K562 treated with DMSO at 1 percent for 48 hours (cell line): ENCODE results near the gene MEX3D. TPM values are rescaled to one million over a fixed set of nuclear protein-coding genes. Genes with fewer than 3 reads are reported as not detected.

Source experiments
- total RNA-seq: library from RNA; unstranded; fragments of 300-600 nt; gene quantifications from 2 replicates; pipeline ENCODE4 v1.2.3, GENCODE V29; 2022; ENCODE audit warnings: low replicate concordance; ENCODE audit errors: extremely low read depth

MEX3D gene
- total RNA-seq, result not detected in 2 replicates

DNA sequence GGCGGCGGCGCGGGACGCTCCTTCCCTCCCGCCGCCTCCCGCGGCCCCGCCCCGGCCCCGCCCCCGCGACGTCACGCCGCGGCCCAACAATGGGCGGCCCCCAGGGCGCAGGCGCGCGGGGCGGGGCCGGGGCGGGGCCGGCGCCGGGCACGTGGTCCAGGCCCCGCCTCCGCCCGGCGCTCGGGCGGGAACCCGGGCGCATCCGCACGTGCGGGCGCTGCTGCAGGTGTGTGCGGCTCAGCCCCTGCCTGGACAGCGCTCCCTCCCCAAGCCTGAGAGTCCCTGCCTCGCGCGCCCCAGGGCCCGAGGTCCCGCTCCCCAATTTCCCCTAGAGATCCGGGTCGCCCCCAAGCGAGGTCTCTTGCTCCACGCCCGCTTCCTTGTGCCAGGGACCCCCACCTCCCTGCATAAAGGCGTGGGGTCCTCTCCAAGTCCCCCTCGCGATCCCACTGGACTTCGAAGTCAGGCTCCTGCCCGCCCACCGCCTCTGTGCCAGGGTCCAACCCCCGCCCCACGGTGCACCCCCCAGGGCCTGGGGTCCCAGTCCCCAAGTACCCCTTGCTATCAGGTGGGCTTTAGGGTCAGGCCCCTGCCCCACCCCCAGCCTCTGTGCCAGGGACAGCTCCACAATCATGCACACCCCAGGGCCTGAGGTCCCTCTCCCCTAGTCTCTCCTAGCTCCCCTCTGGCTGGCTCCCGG lies at the start of gene MEX3D:
TSS of gene MEX3D (minus strand) at position 6 of the 700 bp plus-strand sequence. CDS start 267 bp downstream, outside the sequence.

DNA sequence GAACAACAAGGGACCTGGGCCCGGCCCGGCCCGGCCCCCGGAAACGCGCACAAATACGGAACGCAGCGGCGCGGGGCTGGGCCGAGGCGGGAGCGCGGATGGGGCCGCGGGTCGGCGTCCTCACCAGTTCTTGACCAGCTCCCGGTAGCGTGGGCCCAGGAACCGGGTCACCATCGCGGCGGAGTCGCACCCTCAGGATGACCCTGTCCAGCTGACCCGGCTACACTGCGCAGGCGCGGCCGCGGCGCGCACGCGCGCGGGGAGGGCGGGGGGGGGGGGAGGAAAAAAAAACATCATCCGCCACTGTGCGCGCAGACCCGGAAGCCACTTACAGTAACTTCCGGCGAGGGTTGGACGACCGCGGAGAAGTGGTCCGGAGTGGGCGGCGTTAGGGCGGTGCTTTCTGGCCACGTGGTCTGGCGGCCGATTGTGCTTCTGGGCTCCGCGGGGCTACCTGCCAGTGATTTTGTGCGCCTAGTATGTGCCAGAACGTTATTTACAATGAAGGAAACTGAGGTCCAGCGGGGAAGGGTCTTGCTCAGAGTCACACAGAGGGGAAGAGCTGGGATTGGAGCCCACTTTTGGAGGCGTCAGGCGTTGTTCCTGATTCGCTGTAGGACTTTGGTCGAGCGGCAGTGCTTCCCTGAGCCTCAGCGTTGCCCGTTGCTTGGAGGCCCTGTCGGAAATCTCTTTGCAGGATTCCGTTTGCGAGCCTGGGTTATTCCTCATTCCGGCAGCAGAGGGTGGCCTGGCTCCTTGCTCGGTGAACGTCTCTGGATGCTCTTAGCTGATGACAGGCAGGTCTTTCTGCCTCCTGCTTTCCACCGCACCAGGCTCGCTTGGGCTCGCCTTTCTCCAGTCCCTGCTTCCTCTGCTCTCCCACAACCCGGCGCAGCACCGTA lies 37.4 kb upstream of the MEX3D start, which contains the start of gene UQCR11:
TSS of gene UQCR11 (minus strand) at position 227 of the 902 bp plus-strand sequence. CDS start at position 174, 53 bp downstream.

DNA sequence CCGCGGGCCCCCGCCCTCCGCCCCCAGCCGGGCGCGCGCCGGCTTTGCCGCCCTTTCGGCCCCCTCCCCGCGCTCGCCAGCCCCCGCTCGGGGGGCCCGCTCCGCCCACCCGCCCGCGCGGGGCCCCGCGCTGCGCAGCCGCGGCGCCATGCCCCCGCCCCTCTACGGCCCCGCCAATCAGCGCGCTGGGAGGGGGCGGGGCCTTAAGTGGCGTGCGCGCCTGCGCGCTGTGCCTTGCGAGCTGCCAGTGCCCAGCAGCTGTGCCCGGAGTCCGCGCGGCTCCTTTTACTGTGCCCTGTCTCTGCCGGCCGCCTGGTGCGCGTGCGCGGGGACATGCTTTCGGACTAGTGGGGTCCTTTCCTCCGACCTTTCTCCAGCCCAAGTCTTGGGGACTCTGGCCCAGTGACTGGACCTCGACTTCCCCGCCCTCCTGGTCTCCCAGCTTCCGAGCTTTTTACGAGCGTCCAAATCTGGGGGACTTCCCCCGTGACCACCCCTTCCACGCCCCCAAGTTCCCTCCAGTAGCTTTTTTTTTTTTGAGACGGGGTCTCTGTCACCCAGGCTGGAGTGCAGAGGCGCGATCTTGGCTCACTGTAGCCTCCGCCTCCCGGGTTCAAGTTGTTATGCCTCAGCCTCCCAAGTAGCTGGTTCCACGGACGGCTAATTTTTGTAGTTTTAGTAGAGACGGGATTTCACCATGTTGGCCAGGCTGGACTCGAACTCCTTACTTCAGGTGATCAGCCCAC lies 24.8 kb upstream of the MEX3D start, which contains the start of gene MBD3:
TSS of gene MBD3 (minus strand) at position 111 of the 746 bp plus-strand sequence. CDS start 234 bp downstream, outside the sequence.

DNA sequence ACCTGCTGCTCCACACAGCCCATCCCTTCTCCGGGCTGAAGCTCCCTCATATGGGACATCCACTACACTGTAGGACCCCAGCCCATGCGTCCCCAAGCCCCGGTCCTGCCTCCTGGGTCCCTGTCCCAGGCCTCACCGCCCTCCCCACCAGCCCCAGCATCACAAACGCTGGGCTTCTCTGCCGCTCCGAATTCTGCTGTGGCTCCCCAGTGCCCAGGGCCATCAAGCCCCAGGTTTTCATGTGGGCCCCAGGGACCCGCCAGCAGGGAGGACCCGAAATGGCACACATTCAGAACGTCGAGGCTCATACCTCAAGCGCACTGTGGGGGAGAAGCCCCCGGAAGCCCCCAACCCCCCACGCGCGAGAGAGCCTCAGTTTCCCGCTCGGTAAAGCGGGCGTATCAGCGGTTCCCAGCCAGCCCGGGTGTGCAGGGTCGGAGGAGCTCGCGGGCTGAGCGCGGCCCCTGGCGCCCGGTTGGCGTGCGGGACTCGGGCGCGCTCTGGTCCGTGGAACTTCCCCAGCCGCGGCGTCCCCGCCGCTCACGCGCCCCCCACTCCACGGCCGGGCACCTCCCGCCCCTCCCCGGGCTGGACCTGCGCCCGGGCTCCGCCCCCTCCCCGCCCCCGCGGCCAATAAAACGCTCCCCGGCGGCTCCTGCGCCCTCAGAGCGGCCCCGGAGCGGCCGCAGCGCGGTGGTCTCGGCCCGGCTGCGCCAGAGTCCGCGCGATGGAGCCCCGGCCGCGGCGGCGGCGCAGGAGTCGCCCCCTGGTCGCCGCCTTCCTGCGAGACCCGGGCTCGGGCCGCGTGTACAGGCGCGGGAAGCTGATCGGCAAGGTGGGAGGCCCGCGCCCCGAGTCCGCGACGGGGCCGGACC lies 44.5 kb downstream of the MEX3D start, which contains the start of gene PLK5:
TSS of gene PLK5 (plus strand) at position 666 of the 875 bp plus-strand sequence. CDS start 2,920 bp downstream, outside the sequence.

DNA sequence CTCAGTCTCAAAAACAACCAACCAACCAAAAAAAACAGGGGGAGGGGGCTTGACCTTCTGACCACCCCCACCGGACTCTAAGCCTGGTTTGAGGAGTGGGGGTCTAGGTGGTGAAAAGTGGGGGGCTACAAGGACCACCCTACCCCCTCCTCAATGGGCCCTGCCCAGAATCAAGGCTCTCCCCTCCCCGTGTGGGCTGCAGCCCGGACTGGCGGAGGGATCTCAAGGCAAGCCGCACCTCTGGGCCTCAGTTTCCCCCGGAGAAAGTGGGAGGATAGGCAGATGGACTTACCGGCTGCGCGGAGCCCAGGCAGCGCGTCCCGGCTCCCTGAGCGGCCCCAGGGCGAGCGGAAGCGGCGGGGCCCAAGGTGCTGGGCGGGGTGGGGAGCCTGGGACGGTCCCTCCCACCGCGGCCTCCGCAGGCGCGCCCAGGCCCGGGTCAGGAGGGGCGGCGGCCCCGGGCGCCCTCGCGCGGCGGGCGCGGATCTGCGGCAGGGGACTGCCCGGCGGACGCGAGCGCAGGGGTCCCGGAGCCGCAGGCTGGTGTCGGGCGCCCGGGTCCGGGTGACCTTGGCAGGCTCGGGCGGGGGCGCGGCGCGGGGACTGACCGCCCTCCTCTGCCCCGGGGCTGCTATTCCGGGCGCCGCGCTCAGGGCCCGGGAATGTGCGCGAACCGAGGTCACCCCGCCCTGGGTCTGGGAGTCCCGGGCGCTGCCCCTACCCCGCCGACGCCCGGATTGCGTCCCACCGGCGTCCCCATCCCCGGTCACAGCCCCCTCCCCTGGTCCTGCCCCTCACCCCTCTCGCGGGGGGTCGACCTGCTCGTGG lies 55.2 kb downstream of the MEX3D start, which contains the start of gene ADAMTSL5:
TSS of gene ADAMTSL5 (minus strand) at position 349 of the 828 bp plus-strand sequence. CDS start 2,076 bp downstream, outside the sequence.

Other genes starting within 250 kb of the MEX3D start
- gene NDUFS7, start 184.4 kb downstream of the MEX3D start, total RNA-seq, result not detected in 2 replicates
- gene GAMT, start 166.8 kb downstream of the MEX3D start, total RNA-seq, result not detected in 2 replicates
- gene DAZAP1, start 160.7 kb downstream of the MEX3D start, total RNA-seq, result not detected in 2 replicates
- 3,927 TPM in 1 of 2 replicates, not detected in the other for gene RPS15, start 129.9 kb downstream of the MEX3D start, total RNA-seq
- gene APC2, start 118.2 kb downstream of the MEX3D start, total RNA-seq, result not detected in 2 replicates
- gene C19orf25, start 89.1 kb downstream of the MEX3D start, total RNA-seq, result not detected in 2 replicates
- gene PCSK4, start 78.0 kb downstream of the MEX3D start, total RNA-seq, result not detected in 2 replicates
- not detected in 2 replicates for gene REEP6, start 77.1 kb downstream of the MEX3D start, total RNA-seq
- not detected in 2 replicates for gene ADAMTSL5, start 55.3 kb downstream of the MEX3D start, total RNA-seq
- gene PLK5, start 44.2 kb downstream of the MEX3D start, total RNA-seq, result not detected in 2 replicates
- gene MBD3, start 24.5 kb upstream of the MEX3D start, total RNA-seq, result 422 TPM in 1 of 2 replicates, not detected in the other
- gene UQCR11, start 37.1 kb upstream of the MEX3D start, total RNA-seq, result not detected in 2 replicates
- 141 TPM in 1 of 2 replicates, not detected in the other for gene TCF3, start 84.3 kb upstream of the MEX3D start, total RNA-seq
- gene ONECUT3, start 185.2 kb upstream of the MEX3D start, total RNA-seq, result not detected in 2 replicates
- gene ATP8B3, start 244.0 kb upstream of the MEX3D start, total RNA-seq, result not detected in 2 replicates